ENCODE measurements around the gene GPHN. TPM values are rescaled to one million over a fixed set of nuclear protein-coding genes. Genes with fewer than 3 reads are reported as not detected.

GPHN gene
- total and polyA plus RNA-seq, 5 experiments from 2014 or later: 2.9 to 12.1 (median 4.2) TPM

- H3K9me3 Mint-ChIP-seq: no peaks in the 10 kb centered on the region
Measured at GRCh38 chr14:67225523-67225922, 717.6 kb downstream of the GPHN start.

GRCh38 chr14:67228325-67228984, 720.5 kb downstream of the GPHN start:
- no peaks in the 10 kb centered on the region for H3K36me3 Mint-ChIP-seq
- H3K4me1 Mint-ChIP-seq: no peaks in the 10 kb centered on the region
- POLR2A ChIA-PET: interaction anchor here (0.6 kb wide), 1 partner anchor 7 kb away, joined by 3 read pairs; no protein-coding TSS in a partner anchor
- H3K27me3 Mint-ChIP-seq: peaks cover 0 to 3% (median 2%) of the 10 kb centered on the region in 5 donors
- DNase-seq (no peak), ATAC-seq (no peak)
- H3K27ac Mint-ChIP-seq: no peak overlapping the region
- no peak overlapping the region for H3K4me3 Mint-ChIP-seq
- H3K9me3 Mint-ChIP-seq: no peaks in the 10 kb centered on the region

More at GRCh38 chr14:67225523-67225922, 717.6 kb downstream of the GPHN start:
- DNase-seq (no peak), ATAC-seq (no peak)
- no peaks in the 10 kb centered on the region for H3K36me3 Mint-ChIP-seq
- POLR2A ChIA-PET: no interaction called here
- peaks cover 0 to 3% (median 2%) of the 10 kb centered on the region in 5 donors for H3K27me3 Mint-ChIP-seq
- H3K4me1 Mint-ChIP-seq: no peaks in the 10 kb centered on the region
- no peak overlapping the region for H3K4me3 Mint-ChIP-seq
- no peak overlapping the region for H3K27ac Mint-ChIP-seq

Other genes starting within 250 kb of the GPHN start
- gene CCDC196, start 21.8 kb upstream of the GPHN start, total RNA-seq: not detected
- not detected for gene CCDC196, start 21.8 kb upstream of the GPHN start, polyA plus RNA-seq

Data from naive thymus-derived CD8-positive, alpha-beta T cell (primary cell).